ENCODE results near the gene FGF12.

GRCh38 chr3:192481638-192482037 is 245.7 kb downstream of the FGF12 start:
- TF ChIP-seq, protein P1, sequence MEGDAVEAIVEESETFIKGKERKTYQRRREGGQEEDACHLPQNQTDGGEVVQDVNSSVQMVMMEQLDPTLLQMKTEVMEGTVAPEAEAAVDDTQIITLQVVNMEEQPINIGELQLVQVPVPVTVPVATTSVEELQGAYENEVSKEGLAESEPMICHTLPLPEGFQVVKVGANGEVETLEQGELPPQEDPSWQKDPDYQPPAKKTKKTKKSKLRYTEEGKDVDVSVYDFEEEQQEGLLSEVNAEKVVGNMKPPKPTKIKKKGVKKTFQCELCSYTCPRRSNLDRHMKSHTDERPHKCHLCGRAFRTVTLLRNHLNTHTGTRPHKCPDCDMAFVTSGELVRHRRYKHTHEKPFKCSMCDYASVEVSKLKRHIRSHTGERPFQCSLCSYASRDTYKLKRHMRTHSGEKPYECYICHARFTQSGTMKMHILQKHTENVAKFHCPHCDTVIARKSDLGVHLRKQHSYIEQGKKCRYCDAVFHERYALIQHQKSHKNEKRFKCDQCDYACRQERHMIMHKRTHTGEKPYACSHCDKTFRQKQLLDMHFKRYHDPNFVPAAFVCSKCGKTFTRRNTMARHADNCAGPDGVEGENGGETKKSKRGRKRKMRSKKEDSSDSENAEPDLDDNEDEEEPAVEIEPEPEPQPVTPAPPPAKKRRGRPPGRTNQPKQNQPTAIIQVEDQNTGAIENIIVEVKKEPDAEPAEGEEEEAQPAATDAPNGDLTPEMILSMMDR (conservative IDR thresholded peaks at IDR 0.05 in 1 of 2, IDR thresholded peaks at IDR 0.05 in 1 of 2; ENCODE audit: low read depth in 1 of 2, low read length in 2 of 2): no peak
- no peak for TF ChIP-seq EZH2 (IDR thresholded peaks at IDR 0.05; ENCODE audit: low read length, missing control alignments)
